ENCODE measurements around the gene UBE2O. TPM values are rescaled to one million over a fixed set of nuclear protein-coding genes. Genes with fewer than 3 reads are reported as not detected.

The UBE2O gene
- total RNA-seq, 4 donors from 2014 or later, result 16.4 to 46.5 (median 32.4) TPM

GRCh38 chr17:76394166-76394565, 58.8 kb downstream of the UBE2O start:
- TF ChIP-seq POLR2A (IDR thresholded peaks at IDR 0.05), result no peak
- TF ChIP-seq CTCF (IDR thresholded peaks at IDR 0.05 in 4 of 5, conservative IDR thresholded peaks at IDR 0.05 in 1 of 5), result no peak

GRCh38 chr17:76391200-76391715, 61.7 kb downstream of the UBE2O start:
- ATAC-seq (no peak), DNase-seq (no peak)
- TF ChIP-seq CTCF (IDR thresholded peaks at IDR 0.05 in 4 of 5, conservative IDR thresholded peaks at IDR 0.05 in 1 of 5), result no peak
- no peak for TF ChIP-seq POLR2A (IDR thresholded peaks at IDR 0.05)
- H3K9me3 ChIP-seq, result no peaks in the 10 kb centered on the region
- no peak overlapping the region for H3K4me3 ChIP-seq
- in situ Hi-C loops (cut with MboI; ENCODE audit: low sequenced_read_pairs in 4 of 4), result no loop called here
- peaks cover 1 to 12% of the 10 kb centered on the region in 2 donors for H3K4me1 ChIP-seq
- peaks cover 0 to 62% of the 10 kb centered on the region in 2 donors for H3K36me3 ChIP-seq
- no peak overlapping the region for H3K27ac ChIP-seq
- H3K27me3 ChIP-seq, result no peaks in the 10 kb centered on the region
- intact Hi-C loops (cut with DNase I; ENCODE audit: low total_unique reads), result no loop called here

More at GRCh38 chr17:76394166-76394565, 58.8 kb downstream of the UBE2O start:
- Histone ChIP-seq H3K4me1 (peaks cover 5 to 7% of the 10 kb centered on the region in 2 donors), H3K27me3 (no peaks in the 10 kb centered on the region), H3K4me3 (no peak overlapping the region), H3K9me3 (no peaks in the 10 kb centered on the region), H3K36me3 (peaks cover 0 to 89% of the 10 kb centered on the region in 2 donors), H3K27ac (no peak overlapping the region)
- in situ Hi-C loops (cut with MboI; ENCODE audit: low sequenced_read_pairs in 4 of 4), result no loop called here
- intact Hi-C loops (cut with DNase I; ENCODE audit: low total_unique reads), result no loop called here
- ATAC-seq (no peak), DNase-seq (no peak)

GRCh38 chr17:76390003-76390421, 62.9 kb downstream of the UBE2O start:
- no peak for TF ChIP-seq POLR2A (IDR thresholded peaks at IDR 0.05)
- TF ChIP-seq CTCF (IDR thresholded peaks at IDR 0.05 in 4 of 5, conservative IDR thresholded peaks at IDR 0.05 in 1 of 5), result no peak
- Histone ChIP-seq H3K4me1 (peaks cover 14 to 23% of the 10 kb centered on the region in 2 donors), H3K9me3 (no peaks in the 10 kb centered on the region), H3K27me3 (peaks cover 0 to 2% (median 0%) of the 10 kb centered on the region in 3 donors), H3K36me3 (peaks cover 0 to 49% of the 10 kb centered on the region in 2 donors), H3K27ac (no peak overlapping the region), H3K4me3 (no peak overlapping the region)
- intact Hi-C loops (cut with DNase I; ENCODE audit: low total_unique reads), result no loop called here
- ATAC-seq (no peak), DNase-seq (no peak)
- in situ Hi-C loops (cut with MboI; ENCODE audit: low sequenced_read_pairs in 4 of 4), result no loop called here

- Histone ChIP-seq H3K4me1 (peaks cover 16 to 25% of the 10 kb centered on the region in 2 donors), H3K27me3 (peaks cover 0 to 2% (median 0%) of the 10 kb centered on the region in 3 donors), H3K9me3 (no peaks in the 10 kb centered on the region), H3K4me3 (no peak overlapping the region), H3K27ac (no peak overlapping the region), H3K36me3 (peaks cover 0 to 42% of the 10 kb centered on the region in 2 donors)
- ATAC-seq, result no peak
- in situ Hi-C loops (cut with MboI; ENCODE audit: low sequenced_read_pairs in 4 of 4), result no loop called here
- intact Hi-C loops (cut with DNase I; ENCODE audit: low total_unique reads), result loop anchor here (5.0 kb wide), 1 partner anchor 82 kb away; the partner anchor contains the start of gene QRICH2
- TF ChIP-seq CTCF (IDR thresholded peaks at IDR 0.05 in 4 of 5, conservative IDR thresholded peaks at IDR 0.05 in 1 of 5) (peak in 2 of 5 experiments; percentile 13 to 17), POLR2A (IDR thresholded peaks at IDR 0.05) (no peak)
- no peak for DNase-seq
These were observed 63.7 kb downstream of the UBE2O start for GRCh38 chr17:76388966-76389888.

Measured in gastrocnemius medialis (tissue), 4 donors.